HEK293 (cell line): ENCODE data around the gene IGSF23.

ENCODE experiments used
- CTCF ChIA-PET: fragments of 350-600 bp; formaldehyde crosslinking; extraction: SDS; loops from one replicate; lab custom pipeline; 2021; ENCODE audit warnings: antibody characterized with exemption; lab: Yijun Ruan, JAX
- POLR2A ChIA-PET: fragments of 300-600 bp; formaldehyde crosslinking; extraction: SDS; loops from one replicate; lab custom pipeline; 2020; ENCODE audit warnings: antibody characterized with exemption, inconsistent platforms; lab: Yijun Ruan, JAX
- H3K27ac ChIP-seq: fragments of 200-500 bp; sonication (Bioruptor generic); 2 replicates; pipeline ENCODE4 v1.5.1; 2014; ENCODE audit warnings: low read depth, low read length, control low read depth, inconsistent platforms; ENCODE audit errors: extremely low read depth
- H3K36me3 ChIP-seq, 2 experiments: fragments of 200-500 bp in 1 of 2; sonication (Bioruptor generic) in 1 of 2; 1 replicate in 1 of 2; 2 replicates in 1 of 2; pipeline ENCODE4 v1.5.1; 2014 to 2017; ENCODE audit warnings: inconsistent platforms in 2 of 2, low read length in 2 of 2; ENCODE audit not compliant: control insufficient read depth in 2 of 2, insufficient read depth in 1 of 2
- H3K4me1 ChIP-seq: fragments of 200-500 bp; sonication (Bioruptor generic); 2 replicates; pipeline ENCODE4 v1.5.1; 2014; ENCODE audit warnings: mild to moderate bottlenecking, low read length, inconsistent platforms; ENCODE audit not compliant: control insufficient read depth, insufficient read depth
- H3K4me3 ChIP-seq: 2 replicates; pipeline ENCODE4 v1.5.1; 2011; ENCODE audit warnings: low read depth, mild to moderate bottlenecking, control low read depth, low read length, moderate library complexity
- H3K9me3 ChIP-seq: fragments of 200-500 bp; sonication (Bioruptor generic); 2 replicates; pipeline ENCODE4 v1.5.1; 2014; ENCODE audit warnings: low read depth, low read length, inconsistent platforms; ENCODE audit not compliant: control insufficient read depth, insufficient read depth
- FEZF1 ChIP-seq: fragments of 450-650 bp; formaldehyde crosslinking; IDR thresholded peaks from 2 replicates; pipeline ENCODE4 v1.5.1; 2016; ENCODE audit warnings: missing biosample characterization, missing genetic modification characterization
- GLIS1 ChIP-seq: fragments of 450-650 bp; formaldehyde crosslinking; IDR thresholded peaks from 2 replicates; pipeline ENCODE4 v1.5.1; 2016; ENCODE audit warnings: missing biosample characterization, missing genetic modification characterization
- KLF7 ChIP-seq: fragments of 450-650 bp; formaldehyde crosslinking; IDR thresholded peaks from 2 replicates; pipeline ENCODE4 v1.5.1; 2016; ENCODE audit warnings: missing biosample characterization, missing genetic modification characterization, borderline replicate concordance
- PRDM4 ChIP-seq: fragments of 450-650 bp; formaldehyde crosslinking; IDR thresholded peaks from 2 replicates; pipeline ENCODE4 v1.5.1; 2017; ENCODE audit warnings: missing biosample characterization, missing genetic modification characterization
- RBAK ChIP-seq: fragments of 450-650 bp; formaldehyde crosslinking; IDR thresholded peaks from 2 replicates; pipeline ENCODE4 v1.5.1; 2016; ENCODE audit warnings: missing biosample characterization, missing genetic modification characterization
- WT1 ChIP-seq: fragments of 450-650 bp; formaldehyde crosslinking; IDR thresholded peaks from 2 replicates; pipeline ENCODE4 v1.5.1; 2016; ENCODE audit warnings: missing biosample characterization, missing genetic modification characterization
- ZBTB1 ChIP-seq: fragments of 450-650 bp; formaldehyde crosslinking; IDR thresholded peaks from 2 replicates; pipeline ENCODE4 v1.5.1; 2016; ENCODE audit warnings: missing biosample characterization, missing genetic modification characterization
- ZNF133 ChIP-seq: fragments of 450-650 bp; formaldehyde crosslinking; IDR thresholded peaks from 2 replicates; pipeline ENCODE4 v1.5.1; 2016; ENCODE audit warnings: missing biosample characterization, missing genetic modification characterization
- ZNF16 ChIP-seq: fragments of 450-650 bp; formaldehyde crosslinking; IDR thresholded peaks from 2 replicates; pipeline ENCODE4 v1.5.1; 2016; ENCODE audit warnings: low read depth, missing biosample characterization, missing genetic modification characterization
- ZNF2 ChIP-seq: fragments of 450-650 bp; formaldehyde crosslinking; IDR thresholded peaks from 2 replicates; pipeline ENCODE4 v1.5.1; 2016; ENCODE audit warnings: missing biosample characterization, missing genetic modification characterization
- ZNF426 ChIP-seq: fragments of 450-650 bp; formaldehyde crosslinking; IDR thresholded peaks from 2 replicates; pipeline ENCODE4 v1.5.1; 2017; ENCODE audit warnings: missing biosample characterization, missing genetic modification characterization, mild to moderate bottlenecking, inconsistent platforms, moderate library complexity
- ZNF449 ChIP-seq: fragments of 450-650 bp; formaldehyde crosslinking; IDR thresholded peaks from 2 replicates; pipeline ENCODE4 v1.5.1; 2017; ENCODE audit warnings: missing biosample characterization, mild to moderate bottlenecking, missing genetic modification characterization, moderate library complexity
- ZNF510 ChIP-seq: fragments of 450-650 bp; formaldehyde crosslinking; IDR thresholded peaks from 2 replicates; pipeline ENCODE4 v1.5.1; 2018; ENCODE audit warnings: mild to moderate bottlenecking, missing genetic modification characterization, missing biosample characterization; ENCODE audit not compliant: insufficient replicate concordance
- ZNF561 ChIP-seq: fragments of 450-650 bp; IDR thresholded peaks from 2 replicates; pipeline ENCODE4 v1.5.1; 2018; ENCODE audit warnings: missing biosample characterization, missing genetic modification characterization, borderline replicate concordance
- ZNF623 ChIP-seq: fragments of 450-650 bp; formaldehyde crosslinking; IDR thresholded peaks from 2 replicates; pipeline ENCODE4 v1.5.1; 2016; ENCODE audit warnings: missing biosample characterization, missing genetic modification characterization
- ZNF664 ChIP-seq: fragments of 450-650 bp; formaldehyde crosslinking; IDR thresholded peaks from 2 replicates; pipeline ENCODE4 v1.5.1; 2016; ENCODE audit warnings: missing biosample characterization, missing genetic modification characterization
- ZNF704 ChIP-seq: fragments of 450-650 bp; formaldehyde crosslinking; IDR thresholded peaks from 2 replicates; pipeline ENCODE4 v1.5.1; 2016; ENCODE audit warnings: missing biosample characterization, missing genetic modification characterization
- ZNF791 ChIP-seq: fragments of 450-650 bp; formaldehyde crosslinking; IDR thresholded peaks from 2 replicates; pipeline ENCODE4 v1.5.1; 2016; ENCODE audit warnings: missing biosample characterization, missing genetic modification characterization
- ZNF837 ChIP-seq: fragments of 450-650 bp; formaldehyde crosslinking; IDR thresholded peaks from 2 replicates; pipeline ENCODE4 v1.5.1; 2016; ENCODE audit warnings: missing biosample characterization, missing genetic modification characterization
- ZSCAN16 ChIP-seq: fragments of 450-650 bp; formaldehyde crosslinking; IDR thresholded peaks from 2 replicates; pipeline ENCODE4 v1.5.1; 2016; ENCODE audit warnings: missing biosample characterization, missing genetic modification characterization
- TF ChIP-seq, protein P1 (sequence below): fragments of 450-650 bp; formaldehyde crosslinking; conservative IDR thresholded peaks from 2 replicates; pipeline ENCODE4 v1.5.1; 2016; ENCODE audit warnings: low read depth, missing biosample characterization, missing genetic modification characterization
- TF ChIP-seq, protein P2 (sequence below): fragments of 450-650 bp; formaldehyde crosslinking; IDR thresholded peaks from 2 replicates; pipeline ENCODE4 v1.5.1; 2017; ENCODE audit warnings: missing biosample characterization, missing genetic modification characterization

Gene IGSF23

DNA sequence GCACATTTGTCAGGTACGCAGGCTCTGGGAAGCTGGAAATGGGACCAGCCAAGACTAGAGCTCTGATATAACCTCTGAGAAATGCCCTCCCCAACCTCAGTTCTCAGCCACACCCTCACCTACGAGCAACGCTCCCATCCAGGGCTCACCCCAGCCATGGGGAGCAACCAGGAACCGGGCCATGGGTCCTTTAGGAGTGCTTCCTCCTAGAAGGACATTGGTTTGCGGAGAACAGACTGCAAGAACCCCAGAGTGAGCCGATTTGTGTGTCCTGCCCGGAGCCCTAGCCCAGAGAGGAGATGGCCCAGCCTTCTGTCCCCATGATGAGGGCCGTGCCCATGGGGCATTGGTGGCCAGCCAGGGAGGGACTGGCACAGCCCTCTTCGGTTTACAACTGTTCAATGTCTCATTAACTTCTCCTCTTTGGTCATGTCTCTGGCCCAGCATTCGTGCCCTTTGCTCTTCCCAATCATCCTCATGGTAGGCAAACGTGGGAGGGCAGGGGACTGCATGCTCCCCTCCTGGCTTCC, 32.9 kb upstream of the IGSF23 start (continued):
- TF ChIP-seq, protein P1, sequence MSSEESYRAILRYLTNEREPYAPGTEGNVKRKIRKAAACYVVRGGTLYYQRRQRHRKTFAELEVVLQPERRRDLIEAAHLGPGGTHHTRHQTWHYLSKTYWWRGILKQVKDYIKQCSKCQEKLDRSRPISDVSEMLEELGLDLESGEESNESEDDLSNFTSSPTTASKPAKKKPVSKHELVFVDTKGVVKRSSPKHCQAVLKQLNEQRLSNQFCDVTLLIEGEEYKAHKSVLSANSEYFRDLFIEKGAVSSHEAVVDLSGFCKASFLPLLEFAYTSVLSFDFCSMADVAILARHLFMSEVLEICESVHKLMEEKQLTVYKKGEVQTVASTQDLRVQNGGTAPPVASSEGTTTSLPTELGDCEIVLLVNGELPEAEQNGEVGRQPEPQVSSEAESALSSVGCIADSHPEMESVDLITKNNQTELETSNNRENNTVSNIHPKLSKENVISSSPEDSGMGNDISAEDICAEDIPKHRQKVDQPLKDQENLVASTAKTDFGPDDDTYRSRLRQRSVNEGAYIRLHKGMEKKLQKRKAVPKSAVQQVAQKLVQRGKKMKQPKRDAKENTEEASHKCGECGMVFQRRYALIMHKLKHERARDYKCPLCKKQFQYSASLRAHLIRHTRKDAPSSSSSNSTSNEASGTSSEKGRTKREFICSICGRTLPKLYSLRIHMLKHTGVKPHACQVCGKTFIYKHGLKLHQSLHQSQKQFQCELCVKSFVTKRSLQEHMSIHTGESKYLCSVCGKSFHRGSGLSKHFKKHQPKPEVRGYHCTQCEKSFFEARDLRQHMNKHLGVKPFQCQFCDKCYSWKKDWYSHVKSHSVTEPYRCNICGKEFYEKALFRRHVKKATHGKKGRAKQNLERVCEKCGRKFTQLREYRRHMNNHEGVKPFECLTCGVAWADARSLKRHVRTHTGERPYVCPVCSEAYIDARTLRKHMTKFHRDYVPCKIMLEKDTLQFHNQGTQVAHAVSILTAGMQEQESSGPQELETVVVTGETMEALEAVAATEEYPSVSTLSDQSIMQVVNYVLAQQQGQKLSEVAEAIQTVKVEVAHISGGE (tag by site-specific recombination) = no peak
- TF ChIP-seq ZNF623 (tag by site-specific recombination) (no peak), GLIS1 (no peak), ZBTB1 (tag by site-specific recombination) (no peak)

GRCh38 chr19:44581288-44581687, 32.1 kb upstream of the IGSF23 start:
- Histone ChIP-seq H3K27ac (no peak overlapping the region), H3K4me1 (no peaks in the 10 kb centered on the region), H3K36me3 (no peaks in the 10 kb centered on the region), H3K4me3 (no peak overlapping the region), H3K9me3 (no peaks in the 10 kb centered on the region)
- CTCF ChIA-PET = interaction anchor here (0.9 to 2.9 kb wide), 3 partner anchors 10 to 143 kb away, joined by 4 to 8 read pairs (median 5); no protein-coding TSS in a partner anchor
- POLR2A ChIA-PET = no interaction called here
- TF ChIP-seq KLF7 (tag by site-specific recombination) = no peak
- TF ChIP-seq ZNF623 (tag by site-specific recombination) = peak; percentile 85

DNA sequence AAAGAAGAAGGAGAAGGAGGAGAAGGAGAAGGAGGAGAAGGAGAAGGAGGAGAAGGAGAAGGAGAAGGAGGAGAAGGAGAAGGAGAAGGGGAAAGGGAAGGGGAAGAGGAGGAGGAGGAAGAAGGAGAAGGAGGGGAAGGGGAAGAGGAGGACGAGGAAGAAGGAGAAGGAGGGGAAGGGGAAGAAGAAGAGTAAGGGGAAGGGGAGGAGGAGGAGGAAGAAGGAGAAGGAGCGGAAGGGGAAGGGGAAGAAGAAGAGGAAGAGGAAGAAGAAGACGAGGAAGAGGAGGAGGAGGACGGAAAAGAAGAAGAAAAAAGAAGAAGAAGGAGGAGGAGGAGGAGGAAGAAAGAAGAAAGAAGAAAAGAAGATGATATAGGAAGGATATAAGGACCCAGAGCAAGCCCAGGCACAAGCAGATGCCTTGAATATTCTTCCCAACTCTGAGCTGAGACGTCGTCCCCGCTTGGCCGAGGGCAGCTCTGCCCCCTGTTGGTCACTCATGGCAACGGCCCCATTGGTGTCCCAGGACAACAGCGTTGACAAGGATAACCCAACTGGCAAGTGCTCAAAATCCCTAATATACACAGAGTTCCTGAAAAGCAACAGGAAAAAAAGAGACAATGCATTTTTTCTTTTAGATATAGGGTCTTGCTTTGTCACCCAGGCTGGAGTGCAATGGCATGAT, 30.6 kb upstream of the IGSF23 start:
- no peak overlapping the region for H3K27ac ChIP-seq
- H3K4me3 ChIP-seq = no peak overlapping the region
- ChIA-PET CTCF (interaction anchor here (0.6 to 2.9 kb wide), 39 partner anchors 9 to 829 kb away, joined by 3 to 31 read pairs (median 4); partner anchors contain the start of genes IGSF23 and PVR), POLR2A (interaction anchor here (0.8 to 1.4 kb wide), 2 partner anchors 64 to 75 kb away, joined by 3 read pairs; no protein-coding TSS in a partner anchor)
- no peaks in the 10 kb centered on the region for H3K9me3 ChIP-seq
- H3K36me3 ChIP-seq = no peaks in the 10 kb centered on the region
- H3K4me1 ChIP-seq = no peaks in the 10 kb centered on the region
- no peak for TF ChIP-seq ZNF133
- TF ChIP-seq FEZF1 (tag by site-specific recombination) = no peak
- no peak for TF ChIP-seq ZNF426 (tag by site-specific recombination)
- no peak for TF ChIP-seq ZNF510 (tag by site-specific recombination)
- no peak for TF ChIP-seq PRDM4
- no peak for TF ChIP-seq ZNF449 (tag by site-specific recombination)
- no peak for TF ChIP-seq ZNF791 (tag by site-specific recombination)
- TF ChIP-seq ZNF2 = 0 out of 2 replicates have a peak, but pooled peaks have one; percentile 40
- TF ChIP-seq ZSCAN16 (tag by site-specific recombination) = no peak
- TF ChIP-seq RBAK (tag by site-specific recombination) = peak; percentile 51; the same call in 1 of the 2 replicates
- TF ChIP-seq, protein P2, sequence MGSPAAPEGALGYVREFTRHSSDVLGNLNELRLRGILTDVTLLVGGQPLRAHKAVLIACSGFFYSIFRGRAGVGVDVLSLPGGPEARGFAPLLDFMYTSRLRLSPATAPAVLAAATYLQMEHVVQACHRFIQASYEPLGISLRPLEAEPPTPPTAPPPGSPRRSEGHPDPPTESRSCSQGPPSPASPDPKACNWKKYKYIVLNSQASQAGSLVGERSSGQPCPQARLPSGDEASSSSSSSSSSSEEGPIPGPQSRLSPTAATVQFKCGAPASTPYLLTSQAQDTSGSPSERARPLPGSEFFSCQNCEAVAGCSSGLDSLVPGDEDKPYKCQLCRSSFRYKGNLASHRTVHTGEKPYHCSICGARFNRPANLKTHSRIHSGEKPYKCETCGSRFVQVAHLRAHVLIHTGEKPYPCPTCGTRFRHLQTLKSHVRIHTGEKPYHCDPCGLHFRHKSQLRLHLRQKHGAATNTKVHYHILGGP (tag by site-specific recombination) = no peak
- TF ChIP-seq ZNF704 (tag by site-specific recombination) = no peak
- TF ChIP-seq ZNF16 (tag by site-specific recombination) = no peak
- TF ChIP-seq ZNF837 (tag by site-specific recombination) = no peak
- TF ChIP-seq WT1 (tag by site-specific recombination) = no peak
- TF ChIP-seq ZNF664 (tag by site-specific recombination) = no peak
- TF ChIP-seq ZNF561 (tag by site-specific recombination) = no peak
